DMS 273 (cell line): ENCODE measurements around the gene BHLHE23.
"Not testable (repeated sequence)": the region's sequence is repeated elsewhere in the genome, so short reads cannot be mapped to it uniquely, and the experiment has no call there.

Experiments
- DNase-seq: peaks from one replicate; lab custom pipeline; 2025; ENCODE audit not compliant: unreplicated experiment; lab: John Stamatoyannopoulos, UW

Gene BHLHE23

DNA sequence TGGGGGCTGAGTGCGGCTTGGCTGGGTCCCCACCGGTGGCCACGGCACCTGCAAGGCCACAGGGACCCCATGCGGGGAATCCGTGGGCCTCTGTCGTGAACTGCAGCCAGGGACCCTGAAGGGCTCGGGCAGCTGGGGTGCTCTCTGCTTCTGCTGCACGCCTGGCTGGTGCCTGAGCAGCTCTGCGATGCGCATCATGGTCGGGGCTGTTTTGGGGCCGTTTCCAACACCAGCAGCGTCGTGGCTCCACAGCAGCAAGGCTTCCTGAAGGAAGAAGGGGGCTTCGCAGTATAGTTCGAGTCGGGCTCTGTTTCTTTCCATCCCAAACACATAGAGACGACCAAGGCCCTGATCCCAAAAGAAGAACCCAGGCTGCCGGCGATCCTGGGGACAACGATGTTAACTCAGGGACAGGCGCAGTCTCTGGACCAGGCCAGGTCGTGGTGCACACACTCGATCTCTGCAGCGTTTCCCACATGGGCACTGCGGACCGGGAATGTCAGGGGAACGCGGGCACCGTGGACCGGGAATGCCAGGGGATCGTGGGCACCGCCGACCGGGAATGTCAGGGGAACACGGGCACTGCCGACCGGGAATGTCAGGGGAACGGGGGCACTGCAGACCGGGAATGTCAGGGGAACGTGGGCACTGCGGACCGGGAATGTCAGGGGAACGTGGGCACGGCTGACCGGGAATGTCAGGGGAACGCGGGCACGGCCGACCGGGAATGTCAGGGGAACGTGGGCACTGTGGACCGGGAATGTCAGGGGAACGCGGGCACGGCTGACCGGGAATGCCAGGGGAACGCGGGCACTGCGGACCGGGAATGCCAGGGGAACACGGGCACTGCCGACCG is 36.8 kb upstream of the BHLHE23 start:
- DNase-seq: no peak

DNA sequence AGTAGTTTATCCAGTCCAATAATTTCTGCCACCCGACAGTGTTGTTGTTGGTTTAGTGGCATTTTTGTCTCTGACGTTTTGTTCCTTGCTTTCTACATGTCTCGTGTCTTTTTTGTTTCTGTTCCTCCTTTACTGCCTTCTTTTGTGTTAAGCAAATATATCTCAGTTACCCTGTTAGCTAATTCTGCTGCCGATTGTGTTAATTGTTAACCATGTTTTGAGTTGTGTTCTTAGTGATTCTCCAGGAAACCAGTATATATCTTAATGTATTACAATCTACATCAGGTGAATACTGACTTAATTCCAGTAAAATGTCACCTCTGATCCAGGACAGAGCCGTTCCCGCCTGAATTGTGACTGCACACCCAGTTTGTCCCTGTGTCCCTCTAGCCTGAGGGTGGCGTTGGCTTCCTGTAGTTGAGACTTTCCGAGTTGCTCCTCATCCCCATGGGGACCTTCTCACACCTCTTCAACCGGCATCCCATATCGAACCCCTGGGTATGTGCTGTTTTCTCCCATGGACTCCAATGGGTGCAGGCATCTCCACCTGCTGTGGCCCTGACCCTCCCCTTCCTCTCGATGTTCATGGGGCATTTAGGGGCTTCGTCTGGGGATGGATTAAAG is 35.8 kb upstream of the BHLHE23 start:
- DNase-seq: no peak

DNA sequence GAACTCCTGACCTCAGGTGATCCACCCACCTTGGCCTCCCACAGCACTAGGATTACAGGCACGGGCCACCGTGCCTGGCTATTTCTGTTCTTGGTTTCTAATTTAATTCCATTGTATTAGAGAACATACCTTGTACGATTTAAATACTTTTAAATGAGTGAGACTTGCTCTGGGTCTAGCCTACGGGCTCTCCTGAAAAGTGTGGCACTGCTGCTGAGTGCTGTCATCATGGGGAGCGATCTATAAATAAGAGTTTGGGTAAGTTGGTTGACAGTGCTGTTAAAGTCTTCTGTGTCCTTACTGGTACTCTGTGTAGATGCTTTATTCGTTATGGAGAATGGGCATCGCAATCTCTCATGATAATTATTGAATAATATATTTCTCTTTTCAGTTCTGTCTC is 35.0 kb upstream of the BHLHE23 start:
- DNase-seq: no peak

DNA sequence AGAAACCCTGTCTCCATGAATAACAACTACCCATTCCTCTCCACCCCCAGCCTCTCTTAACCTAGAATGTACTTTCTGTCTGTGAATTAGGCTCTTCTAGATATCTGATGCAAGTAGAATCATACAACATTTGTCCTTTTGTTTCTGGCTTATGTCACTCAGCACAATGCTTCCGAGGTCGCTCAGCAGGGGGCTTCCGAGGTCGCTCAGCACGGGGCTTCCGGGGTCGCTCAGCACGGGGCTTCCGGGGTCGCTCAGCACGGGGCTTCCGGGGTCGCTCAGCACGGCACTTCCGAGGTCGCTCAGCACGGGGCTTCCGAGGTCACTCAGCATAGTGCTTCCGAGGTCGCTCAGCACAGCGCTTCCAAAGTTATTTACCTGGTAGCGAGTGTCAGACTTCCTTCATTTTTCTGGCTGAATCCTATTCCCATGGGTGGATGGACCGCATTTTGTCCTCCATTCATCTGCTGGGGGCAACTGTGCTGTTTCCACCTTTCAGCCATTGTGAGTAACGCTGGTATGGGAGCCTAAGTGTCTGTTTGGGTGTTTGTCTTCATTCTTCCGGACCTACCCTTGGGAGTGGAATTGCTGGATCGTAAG is 31.0 kb upstream of the BHLHE23 start:
- no peak for DNase-seq

DNA sequence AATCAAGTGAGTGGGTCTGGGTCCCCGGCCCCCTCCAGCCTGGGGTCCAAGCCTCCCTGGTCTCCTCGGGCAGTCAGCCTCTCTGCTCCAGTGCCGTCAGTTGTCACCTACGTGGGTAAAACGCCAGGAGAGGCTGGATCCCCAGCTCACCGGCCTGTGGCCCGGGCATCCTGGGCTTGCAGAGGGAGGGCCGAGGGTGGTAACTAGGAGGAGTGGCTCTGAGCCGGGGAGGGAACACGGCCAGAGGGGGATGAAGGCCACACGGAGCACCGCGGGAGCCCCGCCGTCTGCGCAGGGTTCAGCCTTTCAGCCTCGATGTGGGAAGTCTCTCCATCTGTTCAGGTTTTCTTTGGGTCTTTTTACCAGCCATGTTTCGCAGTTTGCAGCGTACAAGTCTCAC is 29.5 kb upstream of the BHLHE23 start:
- DNase-seq: peak; percentile 83

DNA sequence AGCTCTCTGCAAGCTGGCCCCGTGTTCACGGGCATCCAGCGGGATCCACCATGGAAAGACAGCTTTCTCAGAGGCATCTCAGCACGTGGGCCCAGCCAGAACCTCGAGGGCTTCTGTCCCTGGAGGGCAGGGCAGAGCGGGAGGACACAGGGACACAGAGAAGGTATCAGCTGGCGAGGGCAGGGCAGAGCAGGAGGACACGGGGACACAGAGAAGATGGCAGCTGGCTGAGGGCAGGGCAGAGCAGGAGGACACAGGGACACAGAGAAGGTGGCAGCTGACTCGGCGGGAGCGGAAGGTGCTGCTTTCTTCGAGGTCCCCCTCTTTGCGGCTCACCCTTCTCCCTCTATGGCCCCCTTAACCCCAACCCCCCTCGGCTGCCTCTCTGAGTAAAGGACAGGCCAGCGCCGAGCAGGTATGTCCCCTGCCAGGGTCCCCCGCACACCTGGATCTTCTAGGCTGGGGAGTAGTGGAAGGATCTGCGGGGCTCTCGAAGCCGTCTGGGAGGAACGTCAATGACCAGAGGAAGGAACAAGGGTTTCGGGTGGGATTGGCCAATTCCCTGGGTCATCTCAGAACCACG is 28.9 kb upstream of the BHLHE23 start:
- DNase-seq: no peak

DNA sequence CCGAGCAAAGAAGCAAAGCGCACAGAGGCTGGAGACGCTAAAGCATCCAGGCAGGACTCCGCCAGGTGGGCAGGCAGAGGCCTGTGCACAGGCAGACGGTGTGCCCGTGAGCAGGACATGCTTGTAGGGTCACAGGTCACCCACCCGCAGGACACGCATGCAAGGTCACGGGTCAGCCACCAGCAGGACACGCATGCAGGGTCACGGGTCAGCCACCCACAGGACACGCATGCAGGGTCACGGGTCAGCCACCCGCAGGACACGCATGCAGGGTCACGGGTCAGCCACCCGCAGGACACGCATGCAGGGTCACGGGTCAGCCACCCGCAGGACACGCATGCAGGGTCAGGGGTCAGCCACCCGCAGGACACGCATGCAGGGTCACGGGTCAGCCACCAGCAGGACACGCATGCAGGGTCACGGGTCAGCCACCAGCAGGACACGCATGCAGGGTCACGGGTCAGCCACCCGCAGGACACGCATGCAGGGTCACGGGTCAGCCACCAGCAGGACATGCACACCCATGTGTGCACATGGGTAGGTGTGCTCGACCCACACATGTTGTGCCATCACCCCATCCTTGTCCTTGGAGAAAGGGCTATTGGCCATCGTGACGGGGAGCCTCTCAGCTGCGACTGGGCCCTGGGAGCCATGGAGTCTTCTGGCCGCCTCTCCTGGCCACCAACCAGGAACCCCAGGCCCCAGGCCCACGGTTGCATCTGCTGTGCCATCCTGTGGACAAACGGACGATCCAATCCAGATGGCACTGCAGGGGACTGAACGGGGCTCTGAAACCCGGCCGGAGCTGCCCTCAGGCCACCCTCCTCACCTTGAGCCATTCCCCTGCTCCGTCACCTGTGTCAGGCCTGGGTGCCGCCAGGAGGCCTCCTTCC is 28.2 kb upstream of the BHLHE23 start:
- DNase-seq: not testable (repeated sequence)

DNA sequence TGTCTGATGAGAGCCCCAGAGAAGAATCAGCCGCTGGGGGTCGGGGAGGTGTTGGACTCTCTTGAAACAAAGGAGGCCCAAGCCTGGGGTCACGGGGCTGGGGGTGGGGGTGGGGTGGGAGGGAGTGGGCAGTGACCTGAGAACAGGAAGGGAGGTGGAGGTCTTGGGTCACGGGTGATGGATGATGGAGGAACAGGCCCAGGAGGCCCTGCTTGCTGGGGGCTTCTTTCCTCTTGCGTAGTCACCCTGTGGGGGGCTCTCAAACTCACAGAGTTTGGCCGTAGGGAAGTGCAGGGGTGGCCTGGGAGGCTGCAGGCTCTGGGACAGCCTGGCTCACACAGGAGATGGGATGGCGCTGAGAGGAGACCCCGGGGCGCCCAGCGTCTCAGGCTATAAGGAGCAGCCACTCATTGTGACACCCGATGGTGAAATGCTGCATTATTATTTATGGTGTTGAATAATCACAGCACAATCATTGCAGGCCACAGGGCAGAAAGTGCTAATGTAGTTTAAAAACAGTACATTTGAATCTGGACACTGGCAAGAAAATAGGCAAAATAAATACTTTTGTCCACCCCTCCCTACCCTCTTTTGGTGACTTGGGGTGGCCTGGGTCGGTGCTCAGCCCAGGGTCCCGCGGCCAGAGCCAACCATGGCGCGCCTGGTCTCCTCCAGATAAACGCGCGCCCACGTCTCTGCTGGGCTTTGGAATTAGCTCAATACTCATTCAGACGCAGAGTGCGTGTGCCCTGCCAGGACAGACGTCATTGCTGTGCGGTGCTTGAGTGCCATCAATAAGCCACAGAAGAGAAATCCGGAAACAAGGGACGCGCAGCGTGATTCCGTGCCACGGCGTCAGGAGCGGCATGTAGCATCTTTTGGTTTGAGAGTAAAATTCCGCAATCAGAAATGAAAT is 27.3 kb upstream of the BHLHE23 start:
- DNase-seq: no peak

DNA sequence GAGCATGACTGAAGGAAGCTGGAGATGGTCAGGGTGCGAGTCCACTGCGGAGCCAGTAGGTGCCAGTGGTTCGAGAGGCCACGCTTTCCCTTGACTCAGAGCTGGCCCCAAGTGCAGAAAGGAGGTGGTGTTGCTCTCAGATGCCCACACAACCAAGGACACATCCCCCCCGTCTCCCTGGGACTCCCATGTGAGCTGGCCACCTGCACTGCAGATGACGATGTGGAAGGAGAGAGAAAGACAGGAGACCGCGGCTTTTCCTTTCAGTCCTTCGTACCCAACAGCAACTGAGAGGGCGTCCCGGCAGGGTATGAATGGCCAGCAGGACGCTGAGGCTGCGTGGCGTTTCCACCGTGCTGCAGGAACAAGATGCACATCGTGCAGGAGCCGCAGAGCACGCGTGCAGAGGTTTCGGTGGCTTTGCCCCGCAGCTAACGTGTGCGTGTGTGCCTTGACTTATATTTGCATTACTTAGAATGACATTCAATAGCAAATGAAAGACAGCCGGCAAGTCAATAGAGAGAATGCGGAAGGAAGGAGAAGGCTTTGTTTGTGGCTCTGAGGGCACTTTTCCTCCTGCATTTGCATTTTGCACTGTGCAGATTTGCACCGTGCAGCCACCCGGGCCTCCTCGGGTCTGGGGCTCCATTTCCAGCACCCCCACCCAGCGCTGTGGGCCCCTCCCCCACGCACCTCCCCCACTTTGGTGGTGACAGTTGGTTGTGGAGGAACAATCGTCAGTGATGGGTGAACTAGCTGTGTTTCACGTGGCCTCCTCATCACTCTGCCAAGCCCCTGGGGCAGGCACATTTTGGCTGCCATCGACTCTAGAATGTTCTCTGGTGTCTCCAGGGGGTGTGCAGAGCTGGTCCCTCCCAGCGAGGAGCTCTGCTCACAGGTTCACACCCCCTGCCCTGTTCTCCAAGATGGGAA is 26.4 kb upstream of the BHLHE23 start:
- no peak for DNase-seq

DNA sequence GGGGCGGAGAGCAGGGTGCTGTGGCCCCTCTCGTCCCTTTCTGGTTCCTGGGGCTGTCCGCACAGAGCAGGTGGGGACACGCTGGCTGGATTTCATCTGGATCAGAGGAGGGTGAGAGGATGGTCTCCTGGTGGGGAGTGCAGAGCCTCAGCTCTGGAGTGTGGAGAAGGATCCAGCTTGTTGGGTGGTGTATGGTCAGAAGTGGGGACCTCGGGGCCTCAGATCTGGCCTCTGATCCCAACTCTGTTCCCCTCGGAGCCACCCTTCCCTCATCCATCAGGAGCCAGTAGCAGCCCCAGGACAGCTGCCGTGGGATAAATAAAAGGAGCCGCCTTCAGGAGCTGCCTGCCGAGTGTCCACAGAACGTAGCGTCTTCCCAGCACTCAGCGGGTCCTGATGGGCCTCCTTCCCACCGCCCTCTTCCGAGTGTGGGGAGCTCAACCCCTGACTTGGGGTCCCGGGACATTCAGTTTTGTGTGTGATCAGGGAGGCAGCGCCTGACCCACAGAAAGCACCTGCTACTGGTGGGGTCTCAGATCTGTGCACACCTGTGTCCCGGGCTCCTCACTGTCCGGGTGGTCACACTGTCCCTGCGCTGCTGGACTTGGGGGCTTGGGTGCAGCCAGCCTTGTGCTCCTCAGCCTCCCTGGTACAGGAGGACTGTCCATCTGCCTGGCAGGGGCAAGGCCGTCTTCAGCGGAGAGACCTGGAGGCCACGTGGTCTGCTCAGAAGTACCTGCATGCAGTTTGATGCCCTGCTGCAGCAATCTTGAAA is 25.4 kb upstream of the BHLHE23 start:
- DNase-seq: no peak

DNA sequence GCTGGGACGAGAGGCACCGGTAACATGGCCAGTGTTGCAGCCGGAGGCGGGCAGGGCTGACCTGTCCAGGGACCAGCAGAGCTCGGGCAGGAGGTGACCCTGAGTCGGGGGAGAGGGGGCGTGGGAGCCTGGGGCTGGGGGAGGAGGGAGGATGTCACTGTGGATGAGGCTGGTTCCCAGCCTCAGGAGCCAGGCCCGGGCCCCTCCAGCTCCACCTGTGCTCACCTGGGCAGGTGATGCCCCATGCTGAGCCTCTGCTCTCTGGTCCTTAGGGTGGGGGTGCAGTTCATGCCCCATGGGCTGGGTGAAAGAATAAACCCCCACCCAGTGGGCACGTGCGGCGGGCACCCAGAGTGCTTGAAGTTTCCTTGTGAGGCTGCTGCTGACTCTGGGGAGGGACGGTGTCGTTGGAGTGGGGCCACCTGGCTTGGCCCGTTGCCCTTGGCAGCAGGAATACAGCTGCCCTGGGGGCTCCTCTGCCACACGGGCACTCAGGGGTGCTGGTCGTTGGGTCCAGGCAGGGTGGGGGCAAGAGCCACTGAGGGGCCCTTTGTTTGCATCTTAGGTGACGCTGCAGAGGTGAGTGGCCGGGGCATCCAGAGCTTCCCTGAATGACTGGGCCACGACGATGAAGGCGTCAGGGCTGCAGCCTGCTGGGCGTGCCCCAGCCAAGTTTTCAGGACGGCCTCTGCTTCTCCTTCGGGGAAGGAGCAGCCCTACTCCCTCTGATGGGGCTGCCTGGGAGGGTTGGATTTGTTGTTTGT is 24.7 kb upstream of the BHLHE23 start:
- DNase-seq: no peak

DNA sequence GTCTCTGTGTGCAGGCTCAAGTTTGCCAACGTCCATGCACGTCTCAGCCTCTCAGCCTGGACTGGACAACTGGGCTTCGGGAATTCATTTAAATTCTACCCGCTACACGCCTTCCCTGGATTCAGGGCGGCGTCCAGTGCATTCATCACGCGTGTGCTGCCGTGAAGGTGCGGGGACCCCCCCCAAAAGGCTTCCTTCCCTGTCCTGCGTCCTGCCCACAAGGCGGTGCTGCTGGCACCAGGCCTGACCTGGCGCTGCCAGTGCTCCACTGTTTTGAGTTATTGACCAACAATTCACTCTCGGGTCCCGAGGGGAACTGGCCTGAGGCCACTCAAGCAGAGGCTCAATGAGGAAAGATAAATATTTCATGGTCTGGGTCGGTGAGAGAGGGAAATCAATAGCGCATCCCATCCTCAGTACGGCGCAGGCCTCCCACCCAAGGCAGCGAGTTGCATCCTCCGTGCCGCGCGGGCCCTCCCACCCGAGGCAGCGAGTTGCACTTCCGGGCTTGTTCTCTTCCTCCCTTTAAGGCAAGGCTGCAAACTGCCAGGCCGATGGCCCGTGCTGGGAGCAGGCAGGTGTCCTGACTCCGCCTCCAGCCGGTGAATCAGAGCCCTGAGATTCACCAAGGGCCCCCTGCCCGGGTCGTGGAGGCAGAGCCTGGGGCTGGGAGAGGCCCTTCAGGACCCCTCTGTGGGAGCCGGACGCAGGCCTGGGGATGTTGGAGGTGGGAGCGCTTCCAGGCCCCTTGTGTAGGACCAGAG is 22.8 kb upstream of the BHLHE23 start:
- DNase-seq: no peak

DNA sequence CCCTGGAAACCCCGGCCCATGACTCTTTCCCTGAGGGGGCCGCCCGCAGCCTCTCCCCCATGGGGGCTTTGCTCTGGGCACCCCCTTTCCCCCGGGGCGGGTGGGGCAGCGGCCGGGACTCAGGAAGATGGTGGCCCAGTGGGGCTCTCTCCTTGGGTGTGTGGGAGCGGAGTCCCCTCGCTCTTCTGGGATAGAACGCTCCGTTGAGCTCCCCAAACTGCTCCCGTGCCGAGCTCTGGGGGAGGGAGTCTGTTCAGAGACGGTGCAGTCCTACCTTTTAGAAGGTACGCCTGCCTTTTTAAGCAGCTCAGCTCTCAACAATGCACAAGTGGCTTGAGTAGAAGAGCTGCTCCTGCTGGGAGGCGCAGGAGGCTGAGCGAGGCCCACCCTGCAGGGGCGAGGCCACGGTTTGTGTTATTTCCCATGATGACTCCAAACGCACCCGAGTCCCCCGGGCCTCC is 21.7 kb upstream of the BHLHE23 start:
- no peak for DNase-seq

DNA sequence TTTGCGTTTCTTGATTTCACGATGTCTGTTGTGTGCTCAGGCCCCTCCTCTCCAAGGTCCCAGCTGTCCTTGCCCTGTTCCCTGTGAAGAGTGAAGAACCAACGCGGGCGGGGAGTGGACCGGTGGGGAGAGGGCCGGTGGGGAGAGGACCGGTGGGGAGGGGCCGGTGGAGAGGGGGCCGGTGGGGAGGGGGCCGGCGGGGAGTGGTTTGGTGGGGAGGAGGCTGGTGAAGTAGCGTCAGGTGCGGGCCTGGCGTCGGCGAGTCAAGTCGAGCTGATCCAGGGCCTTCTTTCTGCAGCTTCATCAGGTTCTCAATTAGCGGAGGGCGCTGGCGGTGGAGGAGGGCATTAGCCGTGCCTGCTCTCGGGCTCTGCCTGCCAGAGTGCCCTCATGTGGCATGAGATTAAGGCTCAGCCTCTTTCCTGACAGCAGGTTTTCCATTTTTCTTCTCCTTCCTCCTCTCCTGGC is 21.2 kb upstream of the BHLHE23 start:
- DNase-seq: peak; percentile 86

DNA sequence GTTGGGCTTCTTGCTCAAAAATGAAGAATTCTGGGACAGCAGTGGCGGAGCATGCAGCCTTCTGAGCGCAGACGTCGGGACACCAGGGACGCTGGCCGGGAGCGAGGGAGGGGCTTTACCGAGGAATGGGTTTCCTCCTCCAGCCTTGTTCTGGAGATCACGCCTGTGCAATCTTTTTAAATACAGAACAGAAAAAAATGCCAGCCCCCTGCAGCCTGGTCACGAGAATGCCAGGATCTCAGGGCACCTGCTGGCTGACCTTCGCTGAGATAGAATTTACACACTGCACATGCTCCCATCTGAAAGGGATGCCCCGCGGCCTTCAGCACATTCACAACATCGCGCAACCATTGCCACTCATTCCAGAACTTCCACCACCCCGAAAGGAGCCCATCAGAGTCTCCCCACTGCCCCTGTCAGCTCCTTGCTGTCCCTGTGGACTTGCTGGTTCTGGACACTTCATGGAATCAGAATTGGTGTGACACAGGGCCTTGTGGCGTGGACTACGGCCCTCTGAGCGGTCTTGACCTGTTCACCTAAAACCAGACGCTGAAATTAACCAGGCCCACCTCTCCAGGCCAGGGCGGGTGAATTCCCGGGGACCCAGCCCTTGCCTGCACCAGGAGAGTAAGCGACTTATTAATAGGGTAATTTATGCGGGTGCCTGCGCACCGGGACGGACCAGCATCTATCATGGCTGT is 20.6 kb upstream of the BHLHE23 start:
- DNase-seq: no peak
